ENCODE results near the gene FLT1. TPM values are rescaled to one million over a fixed set of nuclear protein-coding genes. Genes with fewer than 3 reads are reported as not detected.

The FLT1 gene
- total RNA-seq, 2 experiments from 2014 or later: 1.6 to 2.5 TPM

- intact Hi-C loops (cut with micrococcal nuclease; ENCODE audit: unreplicated experiment): loop anchor here (10.0 kb wide), 1 partner anchor 202 kb away; no protein-coding TSS in a partner anchor
- TF ChIP-seq CTCF (conservative IDR thresholded peaks at IDR 0.05; ENCODE audit: low read length): no peak
- TF ChIP-seq EZH2phosphoT487 (IDR thresholded peaks at IDR 0.05; ENCODE audit: borderline replicate concordance, low read depth, low read length): no peak
- BruUV-seq (replicated peaks): no TSS peak
- H3K4me2 ChIP-seq (ENCODE audit: low read length): no peak overlapping the region
- no peaks in the 10 kb centered on the region for H3K9me3 ChIP-seq (ENCODE audit: low read length)
- ChIA-PET POLR2A (no interaction called here), CTCF (ENCODE audit: unreplicated experiment) (no interaction called here)
- H3K4me1 ChIP-seq (ENCODE audit: insufficient read depth, low read length, poor library complexity, severe bottlenecking): peaks cover 23% of the 10 kb centered on the region
- DNase-seq (ENCODE audit: low spot score): no peak
- H3K36me3 ChIP-seq (ENCODE audit: insufficient read depth, low read length): no peaks in the 10 kb centered on the region
- no peak overlapping the region for H2AFZ ChIP-seq (ENCODE audit: low read length)
- H3K27ac ChIP-seq (ENCODE audit: low read depth, low read length, poor library complexity, severe bottlenecking): no peak overlapping the region
- H3K9me2 ChIP-seq (ENCODE audit: insufficient read depth, low read length): no peaks in the 10 kb centered on the region
- no peaks in the 10 kb centered on the region for H3K79me2 ChIP-seq (ENCODE audit: insufficient read depth, low read depth, low read length)
- no peaks in the 10 kb centered on the region for H4K20me1 ChIP-seq (ENCODE audit: insufficient read depth, low read length)
- H3K4me3 ChIP-seq (ENCODE audit: low read depth, low read length, poor library complexity, severe bottlenecking): no peak overlapping the region
Observed at GRCh38 chr13:28526876-28527275, 31.9 kb upstream of the FLT1 start.

- TF ChIP-seq EZH2phosphoT487 (IDR thresholded peaks at IDR 0.05; ENCODE audit: borderline replicate concordance, low read depth, low read length) (no peak), CTCF (conservative IDR thresholded peaks at IDR 0.05; ENCODE audit: low read length) (no peak)
- ChIA-PET POLR2A (interaction anchor here (0.6 kb wide), 1 partner anchor 1474 kb away, joined by 4 read pairs; no protein-coding TSS in a partner anchor), CTCF (ENCODE audit: unreplicated experiment) (no interaction called here)
- H2AFZ ChIP-seq (ENCODE audit: low read length): no peak overlapping the region
- H3K4me1 ChIP-seq (ENCODE audit: insufficient read depth, low read length, poor library complexity, severe bottlenecking): peaks cover 20% of the 10 kb centered on the region
- no peak overlapping the region for H3K4me3 ChIP-seq (ENCODE audit: low read depth, low read length, poor library complexity, severe bottlenecking)
- H3K9me3 ChIP-seq (ENCODE audit: low read length): no peaks in the 10 kb centered on the region
- no peak for DNase-seq (ENCODE audit: low spot score)
- no peaks in the 10 kb centered on the region for H3K79me2 ChIP-seq (ENCODE audit: insufficient read depth, low read depth, low read length)
- no peaks in the 10 kb centered on the region for H3K9me2 ChIP-seq (ENCODE audit: insufficient read depth, low read length)
- H3K36me3 ChIP-seq (ENCODE audit: insufficient read depth, low read length): no peaks in the 10 kb centered on the region
- H4K20me1 ChIP-seq (ENCODE audit: insufficient read depth, low read length): no peaks in the 10 kb centered on the region
- intact Hi-C loops (cut with micrococcal nuclease; ENCODE audit: unreplicated experiment): loop anchor here (10.0 kb wide), 1 partner anchor 198 kb away; no protein-coding TSS in a partner anchor
- no peak overlapping the region for H3K27ac ChIP-seq (ENCODE audit: low read depth, low read length, poor library complexity, severe bottlenecking)
- H3K4me2 ChIP-seq (ENCODE audit: low read length): no peak overlapping the region
- BruUV-seq (replicated peaks): no TSS peak
Observed at GRCh38 chr13:28522871-28523270, 27.9 kb upstream of the FLT1 start.

- no peak overlapping the region for H3K4me2 ChIP-seq (ENCODE audit: low read length)
- H3K79me2 ChIP-seq (ENCODE audit: insufficient read depth, low read depth, low read length): no peaks in the 10 kb centered on the region
- no peaks in the 10 kb centered on the region for H3K9me3 ChIP-seq (ENCODE audit: low read length)
- no peak overlapping the region for H2AFZ ChIP-seq (ENCODE audit: low read length)
- no TSS peak for BruUV-seq (replicated peaks)
- H3K36me3 ChIP-seq (ENCODE audit: insufficient read depth, low read length): no peaks in the 10 kb centered on the region
- no peaks in the 10 kb centered on the region for H3K4me1 ChIP-seq (ENCODE audit: insufficient read depth, low read length, poor library complexity, severe bottlenecking)
- no peak overlapping the region for H3K4me3 ChIP-seq (ENCODE audit: low read depth, low read length, poor library complexity, severe bottlenecking)
- no peak overlapping the region for H3K27ac ChIP-seq (ENCODE audit: low read depth, low read length, poor library complexity, severe bottlenecking)
- H4K20me1 ChIP-seq (ENCODE audit: insufficient read depth, low read length): no peaks in the 10 kb centered on the region
- H3K9me2 ChIP-seq (ENCODE audit: insufficient read depth, low read length): no peaks in the 10 kb centered on the region
- CTCF ChIA-PET (ENCODE audit: unreplicated experiment): no interaction called here
- POLR2A ChIA-PET: no interaction called here
- no peak for DNase-seq (ENCODE audit: low spot score)
- intact Hi-C loops (cut with micrococcal nuclease; ENCODE audit: unreplicated experiment): no loop called here
- TF ChIP-seq EZH2phosphoT487 (IDR thresholded peaks at IDR 0.05; ENCODE audit: borderline replicate concordance, low read depth, low read length): no peak
- no peak for TF ChIP-seq CTCF (conservative IDR thresholded peaks at IDR 0.05; ENCODE audit: low read length)
Observed at GRCh38 chr13:28513745-28514144, 18.8 kb upstream of the FLT1 start.

Measured in OCI-LY7 (cell line).